ENCODE measurements around the gene CNPY2.

- TF ChIP-seq ZNF232 (CRISPR knock-in tag; IDR thresholded peaks at IDR 0.05) (no peak), ZBTB21 (CRISPR knock-in tag; IDR thresholded peaks at IDR 0.05; ENCODE audit: borderline replicate concordance) (no peak), SP1 (CRISPR knock-in tag; conservative IDR thresholded peaks at IDR 0.05) (no peak), ESRRA (CRISPR knock-in tag; IDR thresholded peaks at IDR 0.05; ENCODE audit: borderline replicate concordance) (no peak)
- TF ChIP-seq, protein P1, sequence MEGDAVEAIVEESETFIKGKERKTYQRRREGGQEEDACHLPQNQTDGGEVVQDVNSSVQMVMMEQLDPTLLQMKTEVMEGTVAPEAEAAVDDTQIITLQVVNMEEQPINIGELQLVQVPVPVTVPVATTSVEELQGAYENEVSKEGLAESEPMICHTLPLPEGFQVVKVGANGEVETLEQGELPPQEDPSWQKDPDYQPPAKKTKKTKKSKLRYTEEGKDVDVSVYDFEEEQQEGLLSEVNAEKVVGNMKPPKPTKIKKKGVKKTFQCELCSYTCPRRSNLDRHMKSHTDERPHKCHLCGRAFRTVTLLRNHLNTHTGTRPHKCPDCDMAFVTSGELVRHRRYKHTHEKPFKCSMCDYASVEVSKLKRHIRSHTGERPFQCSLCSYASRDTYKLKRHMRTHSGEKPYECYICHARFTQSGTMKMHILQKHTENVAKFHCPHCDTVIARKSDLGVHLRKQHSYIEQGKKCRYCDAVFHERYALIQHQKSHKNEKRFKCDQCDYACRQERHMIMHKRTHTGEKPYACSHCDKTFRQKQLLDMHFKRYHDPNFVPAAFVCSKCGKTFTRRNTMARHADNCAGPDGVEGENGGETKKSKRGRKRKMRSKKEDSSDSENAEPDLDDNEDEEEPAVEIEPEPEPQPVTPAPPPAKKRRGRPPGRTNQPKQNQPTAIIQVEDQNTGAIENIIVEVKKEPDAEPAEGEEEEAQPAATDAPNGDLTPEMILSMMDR (IDR thresholded peaks at IDR 0.05): no peak
- TF ChIP-seq, protein P2, sequence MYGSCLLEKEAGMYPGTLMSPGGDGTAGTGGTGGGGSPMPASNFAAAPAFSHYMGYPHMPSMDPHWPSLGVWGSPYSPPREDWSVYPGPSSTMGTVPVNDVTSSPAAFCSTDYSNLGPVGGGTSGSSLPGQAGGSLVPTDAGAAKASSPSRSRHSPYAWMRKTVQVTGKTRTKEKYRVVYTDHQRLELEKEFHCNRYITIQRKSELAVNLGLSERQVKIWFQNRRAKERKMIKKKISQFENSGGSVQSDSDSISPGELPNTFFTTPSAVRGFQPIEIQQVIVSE (CRISPR knock-in tag; IDR thresholded peaks at IDR 0.05; ENCODE audit: borderline replicate concordance): no peak
- TF ChIP-seq, protein P3, sequence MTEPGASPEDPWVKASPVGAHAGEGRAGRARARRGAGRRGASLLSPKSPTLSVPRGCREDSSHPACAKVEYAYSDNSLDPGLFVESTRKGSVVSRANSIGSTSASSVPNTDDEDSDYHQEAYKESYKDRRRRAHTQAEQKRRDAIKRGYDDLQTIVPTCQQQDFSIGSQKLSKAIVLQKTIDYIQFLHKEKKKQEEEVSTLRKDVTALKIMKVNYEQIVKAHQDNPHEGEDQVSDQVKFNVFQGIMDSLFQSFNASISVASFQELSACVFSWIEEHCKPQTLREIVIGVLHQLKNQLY (CRISPR knock-in tag; IDR thresholded peaks at IDR 0.05): no peak
Measured at GRCh38 chr12:56297400-56297799, 18.4 kb downstream of the CNPY2 start.

All from WTC11 (cell line).